Duodenal mucosa (tissue), 2 donors: ENCODE results near the gene ZNF180.

ENCODE experiments used
- H3K27ac ChIP-seq: one replicate; pipeline ENCODE4 v1.7.0; 2013; ENCODE audit warnings: low read depth, low read length
- H3K27me3 ChIP-seq, 2 donors: one replicate each; pipeline ENCODE4 v1.7.0; 2013; ENCODE audit warnings: low read length in 2 of 2, control low read depth in 1 of 2; ENCODE audit not compliant: insufficient read depth in 2 of 2, control insufficient read depth in 1 of 2
- H3K36me3 ChIP-seq, 2 donors: one replicate each; pipeline ENCODE4 v1.7.0; 2013; ENCODE audit warnings: low read length in 2 of 2, control low read depth in 1 of 2; ENCODE audit not compliant: insufficient read depth in 2 of 2, control insufficient read depth in 1 of 2
- H3K4me1 ChIP-seq, 2 donors: one replicate each; pipeline ENCODE4 v1.7.0; 2013; ENCODE audit warnings: low read length in 2 of 2, control low read depth in 1 of 2; ENCODE audit not compliant: insufficient read depth in 2 of 2, control insufficient read depth in 1 of 2
- H3K4me3 ChIP-seq, 2 donors: one replicate each; pipeline ENCODE4 v1.7.0; 2013; ENCODE audit warnings: low read length in 2 of 2, low read depth in 1 of 2
- H3K9ac ChIP-seq, 2 donors: one replicate each; pipeline ENCODE4 v1.7.0; 2013; ENCODE audit warnings: low read length in 2 of 2, low read depth in 1 of 2
- H3K9me3 ChIP-seq, 2 donors: one replicate each; pipeline ENCODE4 v1.7.0; 2013; ENCODE audit warnings: low read length in 2 of 2, control low read depth in 1 of 2; ENCODE audit not compliant: control insufficient read depth in 1 of 2

ZNF180 gene

GRCh38 chr19:44447916-44448674, 52.2 kb downstream of the ZNF180 start, which contains the start of gene ZNF229:
ZNF229 (minus strand) TSS chr19:44448472; CDS start chr19:44442847, 5,625 bp downstream.
- Histone ChIP-seq H3K36me3 (peaks cover 0 to 2% of the 10 kb centered on the region in 2 donors), H3K4me1 (no peaks in the 10 kb centered on the region), H3K27me3 (no peaks in the 10 kb centered on the region), H3K9me3 (peaks cover 47 to 51% of the 10 kb centered on the region in 2 donors), H3K9ac (peak within 1 kb of the TSS in 1 of 2 donors; percentile 15), H3K4me3 (peak within 1 kb of the TSS; percentile 81 to 86), H3K27ac (no peak within 1 kb of the TSS)

- no peak overlapping the region for H3K4me3 ChIP-seq
- no peaks in the 10 kb centered on the region for H3K27me3 ChIP-seq
- peaks cover 40 to 49% of the 10 kb centered on the region in 2 donors for H3K9me3 ChIP-seq
- no peak overlapping the region for H3K27ac ChIP-seq
- H3K4me1 ChIP-seq = no peaks in the 10 kb centered on the region
- H3K36me3 ChIP-seq = peaks cover 2 to 7% of the 10 kb centered on the region in 2 donors
- H3K9ac ChIP-seq = no peak overlapping the region
These were observed 61.9 kb downstream of the ZNF180 start for GRCh38 chr19:44438441-44438840.

- Histone ChIP-seq H3K27me3 (no peaks in the 10 kb centered on the region), H3K36me3 (peaks cover 6 to 10% of the 10 kb centered on the region in 2 donors), H3K9me3 (peaks cover 48 to 60% of the 10 kb centered on the region in 2 donors), H3K4me1 (no peaks in the 10 kb centered on the region), H3K9ac (no peak overlapping the region), H3K4me3 (no peak overlapping the region), H3K27ac (no peak overlapping the region)
These were observed 64.9 kb downstream of the ZNF180 start for GRCh38 chr19:44435441-44435840.

GRCh38 chr19:44430956-44431355, 69.4 kb downstream of the ZNF180 start:
- Histone ChIP-seq H3K27ac (no peak overlapping the region), H3K27me3 (no peaks in the 10 kb centered on the region), H3K9ac (no peak overlapping the region), H3K4me3 (peak overlapping the region in 1 of 2 donors; percentile 9), H3K36me3 (peaks cover 10 to 15% of the 10 kb centered on the region in 2 donors), H3K4me1 (no peaks in the 10 kb centered on the region), H3K9me3 (peaks cover 72 to 75% of the 10 kb centered on the region in 2 donors)
